ENCODE measurements around the gene MYH16.
"Not testable (repeated sequence)": the region's sequence is repeated elsewhere in the genome, so short reads cannot be mapped to it uniquely, and the experiment has no call there.

Gene MYH16

DNA sequence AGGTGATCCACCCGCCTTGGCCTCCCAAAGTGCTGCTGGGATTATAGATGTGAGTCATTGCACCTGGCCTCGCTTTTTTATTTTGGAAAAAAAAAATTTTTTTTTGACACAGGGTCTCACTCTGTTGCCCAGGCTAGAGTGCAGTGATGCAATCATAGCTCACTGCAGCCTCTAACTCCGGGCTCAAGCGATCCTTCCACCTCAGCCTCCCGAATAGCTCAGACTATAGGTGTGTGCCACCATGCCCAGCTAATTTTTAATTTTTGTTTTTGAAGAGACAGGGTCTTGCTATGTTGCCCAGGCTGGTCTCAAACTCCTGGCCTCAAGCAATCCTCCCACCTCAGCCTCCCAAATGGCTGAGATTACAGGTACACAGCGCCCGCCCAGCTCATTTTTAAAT is 2.3 kb downstream of the MYH16 start:
- H3K4me3 ChIP-seq (ENCODE audit: insufficient read depth, low read depth, low read length, poor library complexity, severe bottlenecking); H3K27ac ChIP-seq (ENCODE audit: insufficient read depth, low read length, poor library complexity, severe bottlenecking); H3K36me3 ChIP-seq (ENCODE audit: control insufficient read depth, insufficient read depth, low read length); H3K9me3 ChIP-seq (ENCODE audit: control insufficient read depth, low read length); H3K4me1 ChIP-seq (ENCODE audit: control insufficient read depth, insufficient read depth, low read length, poor library complexity, severe bottlenecking); DNase-seq; H3K27me3 ChIP-seq (replicated peaks; ENCODE audit: control insufficient read depth, insufficient read depth, low read length, poor library complexity, severe bottlenecking): not testable (repeated sequence)

DNA sequence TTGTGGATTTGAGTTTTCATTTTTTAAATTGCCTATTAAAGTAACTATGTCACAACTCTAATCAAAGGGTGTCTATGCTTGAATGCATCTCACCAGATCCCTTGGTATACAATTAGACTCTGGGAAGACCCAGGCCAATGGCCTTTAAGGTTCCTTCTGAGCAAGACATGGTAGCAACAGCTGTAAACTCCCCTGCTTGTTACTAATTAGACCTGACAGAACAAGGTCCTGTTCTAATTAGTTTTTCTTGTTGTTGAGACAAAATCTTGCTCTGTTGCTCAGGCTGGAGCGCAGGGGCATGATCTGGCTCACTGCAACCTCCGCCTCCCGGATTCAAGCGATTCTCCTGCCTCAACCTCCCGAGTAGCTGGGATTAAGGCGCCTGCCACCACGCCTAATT is 2.9 kb downstream of the MYH16 start:
- no peaks in the 10 kb centered on the region for H3K27me3 ChIP-seq (replicated peaks; ENCODE audit: control insufficient read depth, insufficient read depth, low read length, poor library complexity, severe bottlenecking)
- no peak overlapping the region for H3K4me3 ChIP-seq (ENCODE audit: insufficient read depth, low read depth, low read length, poor library complexity, severe bottlenecking)
- no peaks in the 10 kb centered on the region for H3K9me3 ChIP-seq (ENCODE audit: control insufficient read depth, low read length)
- H3K27ac ChIP-seq (ENCODE audit: insufficient read depth, low read length, poor library complexity, severe bottlenecking) = no peak overlapping the region
- H3K4me1 ChIP-seq (ENCODE audit: control insufficient read depth, insufficient read depth, low read length, poor library complexity, severe bottlenecking) = peaks cover 4% of the 10 kb centered on the region
- DNase-seq = no peak
- no peaks in the 10 kb centered on the region for H3K36me3 ChIP-seq (ENCODE audit: control insufficient read depth, insufficient read depth, low read length)

GRCh38 chr7:99278180-99278579 is 5.5 kb downstream of the MYH16 start:
- Histone ChIP-seq H3K27me3 (replicated peaks; ENCODE audit: control insufficient read depth, insufficient read depth, low read length, poor library complexity, severe bottlenecking) (no peaks in the 10 kb centered on the region), H3K4me3 (ENCODE audit: insufficient read depth, low read depth, low read length, poor library complexity, severe bottlenecking) (no peak overlapping the region), H3K27ac (ENCODE audit: insufficient read depth, low read length, poor library complexity, severe bottlenecking) (no peak overlapping the region), H3K36me3 (ENCODE audit: control insufficient read depth, insufficient read depth, low read length) (no peaks in the 10 kb centered on the region), H3K4me1 (ENCODE audit: control insufficient read depth, insufficient read depth, low read length, poor library complexity, severe bottlenecking) (peaks cover 4% of the 10 kb centered on the region), H3K9me3 (ENCODE audit: control insufficient read depth, low read length) (no peaks in the 10 kb centered on the region)
- no peak for DNase-seq

- H3K9me3 ChIP-seq (ENCODE audit: control insufficient read depth, low read length); H3K27ac ChIP-seq (ENCODE audit: insufficient read depth, low read length, poor library complexity, severe bottlenecking); H3K4me1 ChIP-seq (ENCODE audit: control insufficient read depth, insufficient read depth, low read length, poor library complexity, severe bottlenecking); H3K27me3 ChIP-seq (replicated peaks; ENCODE audit: control insufficient read depth, insufficient read depth, low read length, poor library complexity, severe bottlenecking); H3K36me3 ChIP-seq (ENCODE audit: control insufficient read depth, insufficient read depth, low read length); DNase-seq; H3K4me3 ChIP-seq (ENCODE audit: insufficient read depth, low read depth, low read length, poor library complexity, severe bottlenecking): not testable (repeated sequence)
Measured at GRCh38 chr7:99284165-99284564, 11.5 kb downstream of the MYH16 start.

DNA sequence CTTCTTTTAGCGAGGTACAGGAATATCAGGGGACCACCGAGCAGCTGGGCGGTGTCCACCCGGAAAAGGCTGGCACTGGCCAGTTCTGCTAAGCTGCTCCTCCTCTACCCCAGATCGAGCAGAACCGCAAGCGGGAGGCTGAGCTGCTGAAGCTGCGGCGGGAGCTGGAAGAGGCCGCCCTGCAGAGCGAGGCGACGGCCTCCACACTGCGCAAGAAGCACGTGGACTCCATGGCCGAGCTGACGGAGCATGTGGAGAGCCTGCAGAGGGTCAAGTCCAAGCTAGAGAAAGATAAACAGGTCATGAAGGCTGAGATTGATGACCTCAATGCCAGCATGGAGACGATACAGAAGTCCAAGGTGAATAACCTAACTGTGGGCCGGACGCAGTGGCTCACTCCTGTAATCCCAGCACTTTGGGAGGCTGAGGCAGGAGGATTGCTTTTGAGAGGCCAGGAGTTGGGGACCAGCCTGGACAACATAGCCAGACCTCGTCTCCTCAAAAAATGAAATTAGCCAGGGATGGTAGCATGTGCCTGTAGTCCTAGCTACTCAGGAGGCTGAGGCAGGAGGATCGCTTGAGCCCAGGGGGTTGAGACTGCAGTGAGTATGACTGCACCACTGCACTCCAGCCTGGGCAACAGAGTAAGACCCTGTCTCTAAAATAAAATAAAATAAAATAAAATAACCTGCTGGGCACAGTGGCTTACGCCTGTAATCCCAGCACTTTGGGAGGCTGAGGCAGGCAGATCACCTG is 15.3 kb downstream of the MYH16 start:
- no peak for DNase-seq
- no peaks in the 10 kb centered on the region for H3K27me3 ChIP-seq (replicated peaks; ENCODE audit: control insufficient read depth, insufficient read depth, low read length, poor library complexity, severe bottlenecking)
- no peaks in the 10 kb centered on the region for H3K4me1 ChIP-seq (ENCODE audit: control insufficient read depth, insufficient read depth, low read length, poor library complexity, severe bottlenecking)
- H3K4me3 ChIP-seq (ENCODE audit: insufficient read depth, low read depth, low read length, poor library complexity, severe bottlenecking) = no peak overlapping the region
- no peaks in the 10 kb centered on the region for H3K9me3 ChIP-seq (ENCODE audit: control insufficient read depth, low read length)
- no peaks in the 10 kb centered on the region for H3K36me3 ChIP-seq (ENCODE audit: control insufficient read depth, insufficient read depth, low read length)
- no peak overlapping the region for H3K27ac ChIP-seq (ENCODE audit: insufficient read depth, low read length, poor library complexity, severe bottlenecking)

- H3K36me3 ChIP-seq (ENCODE audit: control insufficient read depth, insufficient read depth, low read length) = no peaks in the 10 kb centered on the region
- H3K27me3 ChIP-seq (replicated peaks; ENCODE audit: control insufficient read depth, insufficient read depth, low read length, poor library complexity, severe bottlenecking) = no peaks in the 10 kb centered on the region
- no peak for DNase-seq
- H3K9me3 ChIP-seq (ENCODE audit: control insufficient read depth, low read length) = no peaks in the 10 kb centered on the region
- no peaks in the 10 kb centered on the region for H3K4me1 ChIP-seq (ENCODE audit: control insufficient read depth, insufficient read depth, low read length, poor library complexity, severe bottlenecking)
- H3K27ac ChIP-seq (ENCODE audit: insufficient read depth, low read length, poor library complexity, severe bottlenecking) = no peak overlapping the region
- no peak overlapping the region for H3K4me3 ChIP-seq (ENCODE audit: insufficient read depth, low read depth, low read length, poor library complexity, severe bottlenecking)
Measured at GRCh38 chr7:99289185-99289584, 16.5 kb downstream of the MYH16 start.

- not testable (repeated sequence) for H3K4me3 ChIP-seq (ENCODE audit: insufficient read depth, low read depth, low read length, poor library complexity, severe bottlenecking); H3K36me3 ChIP-seq (ENCODE audit: control insufficient read depth, insufficient read depth, low read length); H3K4me1 ChIP-seq (ENCODE audit: control insufficient read depth, insufficient read depth, low read length, poor library complexity, severe bottlenecking); H3K9me3 ChIP-seq (ENCODE audit: control insufficient read depth, low read length); H3K27ac ChIP-seq (ENCODE audit: insufficient read depth, low read length, poor library complexity, severe bottlenecking); DNase-seq; H3K27me3 ChIP-seq (replicated peaks; ENCODE audit: control insufficient read depth, insufficient read depth, low read length, poor library complexity, severe bottlenecking)
Measured at GRCh38 chr7:99290148-99290547, 17.5 kb downstream of the MYH16 start.

- Histone ChIP-seq H3K4me1 (ENCODE audit: control insufficient read depth, insufficient read depth, low read length, poor library complexity, severe bottlenecking) (no peaks in the 10 kb centered on the region), H3K27ac (ENCODE audit: insufficient read depth, low read length, poor library complexity, severe bottlenecking) (no peak overlapping the region), H3K36me3 (ENCODE audit: control insufficient read depth, insufficient read depth, low read length) (no peaks in the 10 kb centered on the region), H3K27me3 (replicated peaks; ENCODE audit: control insufficient read depth, insufficient read depth, low read length, poor library complexity, severe bottlenecking) (no peaks in the 10 kb centered on the region), H3K4me3 (ENCODE audit: insufficient read depth, low read depth, low read length, poor library complexity, severe bottlenecking) (no peak overlapping the region), H3K9me3 (ENCODE audit: control insufficient read depth, low read length) (no peaks in the 10 kb centered on the region)
- DNase-seq = no peak
Measured at GRCh38 chr7:99290980-99291607, 18.5 kb downstream of the MYH16 start.

DNA sequence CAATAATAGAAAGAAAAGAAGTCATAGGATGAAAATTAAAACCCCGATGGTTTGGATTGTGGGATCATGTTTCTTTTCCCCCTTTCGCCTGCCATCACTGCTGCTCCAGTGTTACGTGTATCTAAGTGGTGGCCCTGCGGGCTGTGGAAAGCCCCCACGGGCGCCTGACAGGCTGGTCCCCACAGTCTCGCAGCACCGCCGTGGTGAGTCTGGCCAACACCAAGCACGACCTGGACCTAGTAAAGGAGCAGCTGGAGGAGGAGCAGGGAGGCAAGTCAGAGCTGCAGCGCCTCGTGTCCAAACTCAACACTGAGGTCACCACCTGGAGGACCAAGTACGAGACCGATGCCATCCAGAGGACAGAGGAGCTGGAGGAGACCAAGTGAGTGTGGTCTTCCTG is 19.5 kb downstream of the MYH16 start:
- Histone ChIP-seq H3K4me1 (ENCODE audit: control insufficient read depth, insufficient read depth, low read length, poor library complexity, severe bottlenecking) (no peaks in the 10 kb centered on the region), H3K9me3 (ENCODE audit: control insufficient read depth, low read length) (no peaks in the 10 kb centered on the region), H3K36me3 (ENCODE audit: control insufficient read depth, insufficient read depth, low read length) (no peaks in the 10 kb centered on the region), H3K27me3 (replicated peaks; ENCODE audit: control insufficient read depth, insufficient read depth, low read length, poor library complexity, severe bottlenecking) (no peaks in the 10 kb centered on the region), H3K27ac (ENCODE audit: insufficient read depth, low read length, poor library complexity, severe bottlenecking) (no peak overlapping the region), H3K4me3 (ENCODE audit: insufficient read depth, low read depth, low read length, poor library complexity, severe bottlenecking) (no peak overlapping the region)
- DNase-seq = no peak

- no peak for DNase-seq
- no peaks in the 10 kb centered on the region for H3K36me3 ChIP-seq (ENCODE audit: control insufficient read depth, insufficient read depth, low read length)
Measured at GRCh38 chr7:99293167-99293566, 20.5 kb downstream of the MYH16 start.

More at GRCh38 chr7:99293167-99293566, 20.5 kb downstream of the MYH16 start:
- Histone ChIP-seq H3K9me3 (ENCODE audit: control insufficient read depth, low read length) (no peaks in the 10 kb centered on the region), H3K4me3 (ENCODE audit: insufficient read depth, low read depth, low read length, poor library complexity, severe bottlenecking) (no peak overlapping the region), H3K27me3 (replicated peaks; ENCODE audit: control insufficient read depth, insufficient read depth, low read length, poor library complexity, severe bottlenecking) (no peaks in the 10 kb centered on the region), H3K27ac (ENCODE audit: insufficient read depth, low read length, poor library complexity, severe bottlenecking) (no peak overlapping the region), H3K4me1 (ENCODE audit: control insufficient read depth, insufficient read depth, low read length, poor library complexity, severe bottlenecking) (no peaks in the 10 kb centered on the region)
